MCF 10A (cell line): ENCODE measurements around the gene CHIC2. TPM values are rescaled to one million over a fixed set of nuclear protein-coding genes. Genes with fewer than 3 reads are reported as not detected.

Experiments used
- BruUV-seq: library from RNA; stranded (reverse); fragments of 400-500 nt; replicated peaks from 2 replicates; lab custom pipeline; 2021; lab: Mats Ljungman, UMichigan
- CTCF ChIA-PET: fragments of 300-600 bp; sonication (Branson Sonifier 250); formaldehyde crosslinking; extraction: SDS; loops from one replicate; lab custom pipeline; 2021; ENCODE audit warnings: antibody characterized with exemption, inconsistent platforms; lab: Yijun Ruan, JAX
- POLR2A ChIA-PET: fragments of 300-600, 350-650 bp; sonication (Branson Sonifier 250); formaldehyde crosslinking; extraction: SDS; loops from one replicate; lab custom pipeline; 2020; ENCODE audit warnings: antibody characterized with exemption, inconsistent platforms; lab: Yijun Ruan, JAX
- DNase-seq: peaks from one replicate; pipeline ENCODE4 v3.0.0-alpha.2; 2018; ENCODE audit not compliant: unreplicated experiment
- H3K27ac Mint-ChIP-seq: one replicate; pipeline ENCODE4 v1.8.0; 2022; ENCODE audit warnings: mild to moderate bottlenecking, low read depth, mixed read lengths; ENCODE audit not compliant: unreplicated experiment
- H3K27me3 Mint-ChIP-seq: one replicate; pipeline ENCODE4 v1.8.0; 2022; ENCODE audit warnings: mixed read lengths; ENCODE audit not compliant: insufficient read depth, unreplicated experiment
- H3K36me3 Mint-ChIP-seq: one replicate; pipeline ENCODE4 v1.8.0; 2022; ENCODE audit warnings: mild to moderate bottlenecking, moderate library complexity, mixed read lengths; ENCODE audit not compliant: insufficient read depth, unreplicated experiment
- H3K4me1 Mint-ChIP-seq: one replicate; pipeline ENCODE4 v1.8.0; 2022; ENCODE audit warnings: mixed read lengths; ENCODE audit not compliant: insufficient read depth, unreplicated experiment
- H3K4me3 Mint-ChIP-seq: one replicate; pipeline ENCODE4 v1.8.0; 2022; ENCODE audit warnings: mild to moderate bottlenecking, moderate library complexity, mixed read lengths; ENCODE audit not compliant: unreplicated experiment
- H3K9me3 Mint-ChIP-seq: one replicate; pipeline ENCODE4 v1.8.0; 2022; ENCODE audit warnings: mixed read lengths; ENCODE audit not compliant: unreplicated experiment
- intact Hi-C: fragments of 100-400 bp; cut with micrococcal nuclease; formaldehyde crosslinking; loops from 2 replicates; pipeline ENCODE4 v1.14.1; 2022
- total RNA-seq: library from RNA; stranded (reverse); gene quantifications from 2 replicates; pipeline ENCODE4 v1.2.3, GENCODE V29; 2022
- TF ChIP-seq, protein P1 (sequence below): fragments of 200-600 bp; IDR thresholded peaks from one replicate; pipeline ENCODE4 v1.8.0; 2022; ENCODE audit warnings: antibody characterized with exemption, mild to moderate bottlenecking; ENCODE audit not compliant: unreplicated experiment

CHIC2 gene
- total RNA-seq, 1 experiment from 2014 or later, result 59.4 TPM

DNA sequence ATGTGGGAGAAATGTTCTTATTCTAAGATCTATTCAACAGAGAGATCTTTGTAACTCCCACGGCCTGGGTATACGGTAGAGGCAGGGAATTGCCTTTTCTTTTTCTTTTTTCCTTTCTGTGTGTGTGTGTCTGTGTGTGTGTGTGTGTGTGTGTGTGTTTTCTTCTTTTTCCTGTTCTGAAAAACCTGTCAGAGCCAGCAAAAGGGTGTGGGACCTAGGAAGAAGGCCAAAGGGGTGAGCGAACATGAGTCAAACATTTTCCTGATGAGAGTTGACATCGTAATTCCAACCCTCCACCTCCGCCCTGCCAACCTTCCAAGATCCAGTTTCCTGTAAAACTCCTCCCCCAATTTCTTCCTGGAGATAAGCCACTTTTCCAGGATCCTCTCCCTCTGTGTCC lies 2.8 kb upstream of the CHIC2 start:
- Mint-ChIP-seq H3K27ac (peak overlapping the region; percentile 68), H3K27me3 (no peaks in the 10 kb centered on the region), H3K9me3 (peaks cover 7% of the 10 kb centered on the region), H3K4me1 (peaks cover 29% of the 10 kb centered on the region), H3K36me3 (peaks cover 5% of the 10 kb centered on the region), H3K4me3 (peak overlapping the region; percentile 15)
- DNase-seq, result peak; percentile 95
- CTCF ChIA-PET, result interaction anchor here (0.6 to 1.0 kb wide), 3 partner anchors 86 to 1241 kb away, joined by 3 to 4 read pairs (median 4); no protein-coding TSS in a partner anchor
- intact Hi-C loops, result loop anchor here (1.0 kb wide), 1 partner anchor 150 kb away; no protein-coding TSS in a partner anchor
- POLR2A ChIA-PET, result interaction anchor here (0.6 to 1.6 kb wide), 7 partner anchors 15 to 364 kb away, joined by 3 to 5 read pairs (median 3); no protein-coding TSS in a partner anchor
- no TSS peak for BruUV-seq
- TF ChIP-seq, protein P1, sequence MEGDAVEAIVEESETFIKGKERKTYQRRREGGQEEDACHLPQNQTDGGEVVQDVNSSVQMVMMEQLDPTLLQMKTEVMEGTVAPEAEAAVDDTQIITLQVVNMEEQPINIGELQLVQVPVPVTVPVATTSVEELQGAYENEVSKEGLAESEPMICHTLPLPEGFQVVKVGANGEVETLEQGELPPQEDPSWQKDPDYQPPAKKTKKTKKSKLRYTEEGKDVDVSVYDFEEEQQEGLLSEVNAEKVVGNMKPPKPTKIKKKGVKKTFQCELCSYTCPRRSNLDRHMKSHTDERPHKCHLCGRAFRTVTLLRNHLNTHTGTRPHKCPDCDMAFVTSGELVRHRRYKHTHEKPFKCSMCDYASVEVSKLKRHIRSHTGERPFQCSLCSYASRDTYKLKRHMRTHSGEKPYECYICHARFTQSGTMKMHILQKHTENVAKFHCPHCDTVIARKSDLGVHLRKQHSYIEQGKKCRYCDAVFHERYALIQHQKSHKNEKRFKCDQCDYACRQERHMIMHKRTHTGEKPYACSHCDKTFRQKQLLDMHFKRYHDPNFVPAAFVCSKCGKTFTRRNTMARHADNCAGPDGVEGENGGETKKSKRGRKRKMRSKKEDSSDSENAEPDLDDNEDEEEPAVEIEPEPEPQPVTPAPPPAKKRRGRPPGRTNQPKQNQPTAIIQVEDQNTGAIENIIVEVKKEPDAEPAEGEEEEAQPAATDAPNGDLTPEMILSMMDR, result no peak

DNA sequence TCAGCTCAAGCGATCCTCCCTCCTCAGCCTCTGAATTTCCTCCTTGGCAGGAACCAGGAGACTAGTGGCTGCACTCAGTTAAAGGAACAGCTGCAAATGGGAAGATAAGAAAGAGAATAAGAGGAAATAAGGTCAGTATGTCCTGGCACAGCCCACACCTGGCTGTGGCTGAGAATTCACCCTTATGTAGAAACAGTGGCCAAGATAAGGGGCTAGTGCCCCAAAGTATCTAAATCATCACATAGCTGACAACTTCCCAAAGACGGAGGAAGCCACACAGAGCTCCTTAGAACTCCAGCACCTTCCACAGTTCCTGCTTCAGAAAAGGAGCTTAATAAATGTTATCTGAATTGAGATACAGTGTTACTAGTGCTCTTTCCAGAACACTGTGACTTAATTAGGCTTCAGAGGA lies 2.3 kb upstream of the CHIC2 start:
- H3K36me3 Mint-ChIP-seq, result peaks cover 5% of the 10 kb centered on the region
- H3K27ac Mint-ChIP-seq, result peak overlapping the region; percentile 68
- intact Hi-C loops, result loop anchor here (1.0 kb wide), 1 partner anchor 151 kb away; no protein-coding TSS in a partner anchor
- peaks cover 30% of the 10 kb centered on the region for H3K4me1 Mint-ChIP-seq
- H3K4me3 Mint-ChIP-seq, result peak overlapping the region; percentile 15
- no peak for DNase-seq
- ChIA-PET POLR2A (interaction anchor here (0.6 to 1.6 kb wide), 10 partner anchors 12 to 364 kb away, joined by 3 to 8 read pairs (median 3); no protein-coding TSS in a partner anchor), CTCF (interaction anchor here (0.5 to 1.3 kb wide), 5 partner anchors 12 to 149 kb away, joined by 3 to 5 read pairs (median 4); no protein-coding TSS in a partner anchor)
- no peaks in the 10 kb centered on the region for H3K27me3 Mint-ChIP-seq
- TF ChIP-seq, protein P1, result no peak
- BruUV-seq, result no TSS peak
- H3K9me3 Mint-ChIP-seq, result peaks cover 7% of the 10 kb centered on the region

DNA sequence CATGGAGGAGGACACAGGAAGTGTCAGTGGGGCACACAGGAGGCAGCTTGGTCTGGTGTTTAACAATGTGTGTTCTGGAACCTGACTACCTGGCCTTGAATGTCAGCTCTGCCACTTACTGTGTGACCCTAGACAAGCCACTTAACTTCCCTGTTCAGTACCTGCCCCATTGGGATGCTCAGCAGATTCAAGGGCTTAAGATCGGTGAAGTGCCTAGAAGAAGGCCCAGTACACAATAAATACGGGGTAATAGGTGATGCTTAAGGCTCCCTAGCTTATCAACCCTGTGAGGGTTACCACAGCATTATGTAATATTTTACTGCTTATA lies 1.6 kb upstream of the CHIC2 start:
- peak overlapping the region; percentile 97 for H3K27ac Mint-ChIP-seq
- intact Hi-C loops, result no loop called here

More for the DNA sequence above, 1.6 kb upstream of the CHIC2 start:
- peaks cover 7% of the 10 kb centered on the region for H3K9me3 Mint-ChIP-seq
- H3K36me3 Mint-ChIP-seq, result peaks cover 5% of the 10 kb centered on the region
- BruUV-seq, result no TSS peak
- TF ChIP-seq, protein P1, result no peak
- ChIA-PET POLR2A (interaction anchor here (0.8 to 1.6 kb wide), 10 partner anchors 8 to 363 kb away, joined by 3 to 8 read pairs (median 3); no protein-coding TSS in a partner anchor), CTCF (interaction anchor here (0.5 to 1.3 kb wide), 3 partner anchors 11 to 1759 kb away, joined by 3 to 5 read pairs (median 4); no protein-coding TSS in a partner anchor)
- H3K4me3 Mint-ChIP-seq, result no peak overlapping the region
- H3K27me3 Mint-ChIP-seq, result no peaks in the 10 kb centered on the region
- no peak for DNase-seq
- peaks cover 37% of the 10 kb centered on the region for H3K4me1 Mint-ChIP-seq
